DND-41 (cell line): ENCODE results near the gene INPP5E.
"Not testable (repeated sequence)": the region's sequence is repeated elsewhere in the genome, so short reads cannot be mapped to it uniquely, and the experiment has no call there.

Source experiments
- ATAC-seq: fragments of 200-7000 bp; cut with Tn5 transposase; 3 replicates; pipeline ENCODE4 v1.9.1; 2021; ENCODE audit warnings: low read depth; ENCODE audit not compliant: insufficient read depth
- DNase-seq: peaks from one replicate; pipeline ENCODE4 v3.0.0-alpha.2; 2020
- H2AFZ ChIP-seq: 2 replicates; pipeline ENCODE4 v1.6.0; 2012; ENCODE audit warnings: low read depth, low read length
- H3K27ac ChIP-seq: 2 replicates; pipeline ENCODE4 v1.5.1; 2012; ENCODE audit warnings: low read length, inconsistent platforms
- H3K27me3 ChIP-seq: fragments of 200-600 bp; sonication (generic); 2 replicates; pipeline ENCODE4 v1.6.0; 2012; ENCODE audit warnings: low read length, mild to moderate bottlenecking, inconsistent platforms; ENCODE audit not compliant: insufficient read depth, poor library complexity
- H3K36me3 ChIP-seq: 2 replicates; pipeline ENCODE4 v1.5.1; 2012; ENCODE audit warnings: low read length, inconsistent platforms; ENCODE audit not compliant: insufficient read depth
- H3K4me1 ChIP-seq: 2 replicates; pipeline ENCODE4 v1.5.1; 2012; ENCODE audit warnings: mild to moderate bottlenecking, low read length; ENCODE audit not compliant: insufficient read depth
- H3K4me2 ChIP-seq: 2 replicates; pipeline ENCODE4 v1.6.0; 2012; ENCODE audit warnings: mild to moderate bottlenecking, moderate library complexity, low read length, inconsistent platforms; ENCODE audit not compliant: insufficient read depth
- H3K4me3 ChIP-seq, 2 experiments: fragments of 200-600 bp in 1 of 2; shearing (Covaris generic) in 1 of 2; 2 replicates each; pipeline ENCODE4 v1.5.1; 2012 to 2016; ENCODE audit warnings: inconsistent platforms in 2 of 2, low read length in 2 of 2, mild to moderate bottlenecking in 2 of 2, low read depth in 1 of 2, moderate library complexity in 1 of 2
- H3K79me2 ChIP-seq: 2 replicates; pipeline ENCODE4 v1.6.0; 2012; ENCODE audit warnings: low read length, inconsistent platforms; ENCODE audit not compliant: insufficient read depth
- H3K9ac ChIP-seq: 2 replicates; pipeline ENCODE4 v1.6.0; 2012; ENCODE audit warnings: low read depth, mild to moderate bottlenecking, inconsistent platforms, low read length, moderate library complexity
- H3K9me3 ChIP-seq: 2 replicates; pipeline ENCODE4 v1.5.1; 2012; ENCODE audit warnings: low read length, moderate library complexity, mild to moderate bottlenecking, inconsistent platforms; ENCODE audit not compliant: insufficient read depth, severe bottlenecking
- H4K20me1 ChIP-seq: 2 replicates; pipeline ENCODE4 v1.6.0; 2012; ENCODE audit warnings: low read length; ENCODE audit not compliant: insufficient read depth
- CTCF ChIP-seq: IDR thresholded peaks from 2 replicates; pipeline ENCODE4 v1.5.1; 2012; ENCODE audit warnings: borderline replicate concordance, low read length, moderate library complexity, mild to moderate bottlenecking; ENCODE audit not compliant: poor library complexity, severe bottlenecking; ENCODE audit errors: extremely low read depth
- EZH2 ChIP-seq: IDR thresholded peaks from 3 replicates; pipeline ENCODE4 v1.6.1; 2012; ENCODE audit warnings: borderline replicate concordance, low read depth, mild to moderate bottlenecking, moderate library complexity, low read length, inconsistent platforms; ENCODE audit not compliant: severe bottlenecking

INPP5E gene

DNA sequence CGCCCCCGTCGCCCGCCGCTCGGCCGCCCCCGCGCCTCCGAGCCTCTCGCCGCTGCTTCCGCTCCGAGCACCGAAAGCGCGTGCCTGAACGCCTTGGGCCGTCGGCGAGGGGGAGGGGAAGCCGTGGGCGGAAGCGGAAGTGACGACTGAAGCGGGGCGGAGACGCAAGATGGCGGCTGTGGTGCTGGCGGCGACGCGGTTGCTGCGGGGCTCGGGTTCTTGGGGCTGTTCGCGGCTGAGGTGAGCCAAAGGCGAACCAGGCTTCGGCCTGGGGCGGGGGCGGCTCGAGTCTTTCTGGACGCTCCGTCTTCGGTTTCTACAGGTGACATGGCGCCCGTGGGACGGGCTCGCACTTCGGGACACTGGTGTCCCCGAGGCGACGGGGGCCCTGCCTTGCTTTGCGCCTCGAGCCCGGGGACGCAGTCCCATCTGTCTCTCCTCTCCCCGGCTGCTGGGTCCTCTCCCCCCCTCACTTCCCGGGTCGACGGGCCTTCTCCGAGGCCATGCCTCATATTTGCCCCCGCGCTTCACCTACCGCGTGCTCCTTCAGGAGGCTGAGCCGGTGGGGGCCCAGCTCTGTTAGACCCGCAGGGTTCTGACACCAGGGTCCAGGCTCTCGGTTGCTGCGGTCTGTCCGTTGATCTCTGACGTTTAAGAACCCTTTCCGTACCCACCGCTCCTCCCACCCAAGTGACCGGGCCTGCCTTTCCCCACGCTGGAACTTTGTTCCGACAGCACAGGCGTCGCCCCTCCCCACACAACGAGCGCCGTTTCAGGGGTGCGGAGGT, 29.0 kb downstream of the INPP5E start, which contains the start of the genes ENTR1 and PMPCA:
Gene ENTR1, minus strand, starts transcription at position 115 of the 788 bp plus-strand sequence. CDS start 217 bp downstream, outside the sequence.
Gene PMPCA, plus strand, starts transcription at position 159 of the 788 bp plus-strand sequence. Its CDS starts 11 bp downstream, at position 170.
- no peak for TF ChIP-seq CTCF
- no peak for TF ChIP-seq EZH2
- Histone ChIP-seq H3K36me3 (peaks cover 58% of the 10 kb centered on the region), H3K4me3 (peak within 1 kb of the TSS; percentile 77 to 83), H3K4me1 (peaks cover 38% of the 10 kb centered on the region), H3K9ac (peak within 1 kb of the TSS; percentile 85), H3K79me2 (peaks cover 58% of the 10 kb centered on the region), H4K20me1 (peaks cover 30% of the 10 kb centered on the region), H3K27me3 (no peaks in the 10 kb centered on the region), H3K9me3 (no peaks in the 10 kb centered on the region), H3K4me2 (peak within 1 kb of the TSS; percentile 95), H2AFZ (peak within 1 kb of the TSS; percentile 76), H3K27ac (peak within 1 kb of the TSS; percentile 72)
- ATAC-seq = peak; percentile 83
- DNase-seq = peak; percentile 92

DNA sequence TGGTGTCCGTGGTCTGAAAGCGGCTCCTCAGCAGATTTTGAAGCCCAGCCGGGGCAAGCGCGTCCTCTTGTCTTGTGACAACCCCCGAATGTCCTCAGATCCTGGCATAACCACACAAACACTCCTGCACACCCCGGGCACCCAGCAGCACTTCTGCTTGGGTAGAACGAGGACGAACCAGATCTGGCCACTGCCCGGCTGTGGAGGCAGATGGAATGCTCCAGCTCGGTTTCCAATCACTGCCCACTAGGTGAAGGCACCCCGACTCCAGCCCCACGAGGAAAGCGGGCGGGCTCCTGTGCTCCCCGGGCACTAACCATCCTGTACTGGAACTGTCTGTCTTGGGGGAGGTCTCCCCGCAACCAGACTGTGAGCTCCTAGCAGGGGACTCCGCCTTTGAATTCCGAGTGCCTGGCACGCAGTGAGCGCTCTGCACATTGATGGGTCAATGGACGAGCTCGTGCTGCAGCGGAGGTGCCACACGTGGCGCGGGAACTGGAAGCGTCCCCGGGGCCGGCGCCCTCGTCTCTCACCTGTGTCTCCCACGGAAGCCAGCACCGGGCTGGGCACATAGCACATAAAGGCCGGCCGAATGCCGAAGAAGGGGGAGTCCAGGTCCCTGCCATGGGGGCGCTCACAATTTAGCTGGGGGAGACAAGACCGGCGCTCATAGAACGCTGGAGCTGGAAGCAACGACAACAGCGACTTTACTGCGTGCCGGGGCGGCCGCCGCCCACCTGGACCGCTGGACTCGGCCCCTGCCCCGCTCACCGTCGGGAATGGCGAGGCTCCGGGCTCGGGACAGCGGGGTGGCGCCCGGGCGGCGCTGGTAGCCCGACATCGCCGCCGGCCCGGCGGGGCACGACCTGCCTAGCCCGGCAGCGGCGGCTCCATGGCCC, 29.8 kb downstream of the INPP5E start:
- H3K9me3 ChIP-seq = no peaks in the 10 kb centered on the region
- no peak for TF ChIP-seq EZH2
- TF ChIP-seq CTCF = no peak
- peaks cover 38% of the 10 kb centered on the region for H3K4me1 ChIP-seq
- DNase-seq (peak; percentile 38), ATAC-seq (peak; percentile 53)
- H3K36me3 ChIP-seq = peaks cover 58% of the 10 kb centered on the region
- H3K4me3 ChIP-seq = peak overlapping the region; percentile 66 to 83; a peak in 3 of 4 replicates
- H4K20me1 ChIP-seq = peaks cover 27% of the 10 kb centered on the region
- H3K27ac ChIP-seq = peak overlapping the region; percentile 72
- H3K27me3 ChIP-seq = no peaks in the 10 kb centered on the region
- H3K9ac ChIP-seq = peak overlapping the region; percentile 85
- peak overlapping the region; percentile 76 for H2AFZ ChIP-seq
- peak overlapping the region; percentile 95 for H3K4me2 ChIP-seq
- H3K79me2 ChIP-seq = peaks cover 58% of the 10 kb centered on the region

GRCh38 chr9:136407911-136408310, 31.7 kb downstream of the INPP5E start:
- no peak overlapping the region for H3K4me2 ChIP-seq
- TF ChIP-seq EZH2 (no peak), CTCF (no peak)
- H3K4me1 ChIP-seq = peaks cover 35% of the 10 kb centered on the region
- H2AFZ ChIP-seq = no peak overlapping the region
- peaks cover 53% of the 10 kb centered on the region for H3K36me3 ChIP-seq
- H4K20me1 ChIP-seq = peaks cover 19% of the 10 kb centered on the region
- no peak overlapping the region for H3K27ac ChIP-seq
- no peaks in the 10 kb centered on the region for H3K27me3 ChIP-seq
- DNase-seq (no peak), ATAC-seq (no peak)
- H3K79me2 ChIP-seq = peaks cover 45% of the 10 kb centered on the region
- no peaks in the 10 kb centered on the region for H3K9me3 ChIP-seq
- no peak overlapping the region for H3K9ac ChIP-seq
- no peak overlapping the region for H3K4me3 ChIP-seq

- Histone ChIP-seq H4K20me1 (peaks cover 15% of the 10 kb centered on the region), H3K79me2 (peaks cover 37% of the 10 kb centered on the region), H3K4me1 (peaks cover 28% of the 10 kb centered on the region), H3K36me3 (peaks cover 52% of the 10 kb centered on the region)
- H3K4me3 ChIP-seq, DNase-seq, H3K27me3 ChIP-seq, H3K9me3 ChIP-seq, ATAC-seq, H3K9ac ChIP-seq, H3K27ac ChIP-seq, H2AFZ ChIP-seq, H3K4me2 ChIP-seq: not testable (repeated sequence)
Measured at GRCh38 chr9:136407061-136407460, 32.6 kb downstream of the INPP5E start.

DNA sequence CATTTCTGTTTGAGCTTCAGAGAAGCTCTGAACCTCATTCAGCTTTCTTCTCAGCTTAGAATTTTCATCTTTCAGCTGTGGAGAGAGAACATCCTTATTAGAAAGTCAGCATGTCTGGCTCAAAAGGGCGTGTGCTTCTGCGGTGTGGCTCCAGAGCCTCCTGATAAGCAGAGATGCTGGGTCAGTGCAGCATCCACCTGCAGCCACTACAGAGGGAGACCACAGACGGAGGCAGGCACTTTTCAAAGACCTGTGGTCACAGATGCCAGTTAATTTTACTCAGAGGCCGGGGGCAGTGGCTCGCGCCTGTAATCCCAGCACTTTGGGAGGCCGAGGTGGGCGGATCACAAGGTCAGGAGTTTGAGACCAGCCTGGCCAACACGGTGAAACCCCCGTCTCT, 33.7 kb downstream of the INPP5E start:
- Histone ChIP-seq H3K4me1 (peaks cover 19% of the 10 kb centered on the region), H3K36me3 (peaks cover 56% of the 10 kb centered on the region), H3K79me2 (peaks cover 25% of the 10 kb centered on the region)
- DNase-seq, H3K27ac ChIP-seq, H3K9me3 ChIP-seq, H3K4me2 ChIP-seq, H2AFZ ChIP-seq, H4K20me1 ChIP-seq, H3K27me3 ChIP-seq, ATAC-seq, H3K9ac ChIP-seq, H3K4me3 ChIP-seq: not testable (repeated sequence)
